Measurements from ENCODE around the gene KIFBP.

Gene KIFBP

DNA sequence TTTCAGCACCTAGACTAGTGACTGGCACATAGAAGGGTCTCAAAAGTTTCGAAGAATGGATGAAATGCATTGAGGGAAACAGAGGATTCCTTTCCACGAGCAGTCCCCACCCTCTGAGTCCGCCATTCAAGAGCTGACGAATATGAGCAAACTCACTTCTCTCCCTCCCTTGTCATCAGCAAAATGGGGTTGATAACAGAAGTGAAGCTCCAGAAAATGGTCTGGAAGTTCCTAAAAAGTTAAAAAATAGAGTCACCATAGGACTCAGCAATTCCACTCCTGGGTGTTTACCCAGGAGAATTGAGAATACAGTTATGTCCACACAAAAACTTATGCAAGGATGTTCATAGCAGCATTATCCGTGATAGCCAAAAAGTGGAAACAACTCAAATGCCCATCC is 74.3 kb downstream of the KIFBP start:
- TF ChIP-seq JUND (IDR thresholded peaks at IDR 0.05; ENCODE audit: low read depth), result no peak
- in situ Hi-C loops (cut with HindIII; ENCODE audit: low pct_unique_long_range_greater_than_20kb, low sequenced_read_pairs), result no loop called here
- no peak for DNase-seq (ENCODE audit: low read depth in 1 of 2, low spot score in 1 of 2)

DNA sequence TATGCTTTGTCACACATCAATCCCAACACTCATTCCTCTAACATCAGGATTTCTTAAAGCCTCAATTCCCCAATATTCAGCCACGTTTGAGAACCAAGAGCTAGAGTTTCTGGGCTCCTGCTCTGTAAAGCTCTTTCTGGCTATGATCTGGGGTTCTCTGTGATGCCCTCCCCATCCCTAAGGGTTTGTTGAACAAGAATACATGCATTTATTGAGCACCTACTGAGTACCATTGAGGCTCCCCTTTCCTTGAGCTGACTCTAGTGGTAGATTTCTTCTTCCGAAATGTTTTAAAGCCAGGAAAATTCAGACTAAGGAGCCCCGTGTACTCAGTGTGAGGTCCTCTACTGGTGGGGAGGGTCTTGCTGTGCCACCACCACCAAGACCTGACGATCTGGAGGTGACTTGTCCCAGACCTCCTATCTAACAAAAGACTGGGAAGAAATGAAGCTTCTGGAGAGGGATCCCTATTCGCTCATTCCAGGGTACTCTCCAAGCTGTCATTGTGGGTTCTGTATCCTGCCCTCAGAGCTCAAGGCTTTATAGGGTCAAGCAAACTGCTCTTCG is 76.2 kb downstream of the KIFBP start:
- in situ Hi-C loops (cut with HindIII; ENCODE audit: low pct_unique_long_range_greater_than_20kb, low sequenced_read_pairs), result no loop called here
- no peak for DNase-seq (ENCODE audit: low read depth in 1 of 2, low spot score in 1 of 2)
- no peak for TF ChIP-seq JUND (IDR thresholded peaks at IDR 0.05; ENCODE audit: low read depth)

DNA sequence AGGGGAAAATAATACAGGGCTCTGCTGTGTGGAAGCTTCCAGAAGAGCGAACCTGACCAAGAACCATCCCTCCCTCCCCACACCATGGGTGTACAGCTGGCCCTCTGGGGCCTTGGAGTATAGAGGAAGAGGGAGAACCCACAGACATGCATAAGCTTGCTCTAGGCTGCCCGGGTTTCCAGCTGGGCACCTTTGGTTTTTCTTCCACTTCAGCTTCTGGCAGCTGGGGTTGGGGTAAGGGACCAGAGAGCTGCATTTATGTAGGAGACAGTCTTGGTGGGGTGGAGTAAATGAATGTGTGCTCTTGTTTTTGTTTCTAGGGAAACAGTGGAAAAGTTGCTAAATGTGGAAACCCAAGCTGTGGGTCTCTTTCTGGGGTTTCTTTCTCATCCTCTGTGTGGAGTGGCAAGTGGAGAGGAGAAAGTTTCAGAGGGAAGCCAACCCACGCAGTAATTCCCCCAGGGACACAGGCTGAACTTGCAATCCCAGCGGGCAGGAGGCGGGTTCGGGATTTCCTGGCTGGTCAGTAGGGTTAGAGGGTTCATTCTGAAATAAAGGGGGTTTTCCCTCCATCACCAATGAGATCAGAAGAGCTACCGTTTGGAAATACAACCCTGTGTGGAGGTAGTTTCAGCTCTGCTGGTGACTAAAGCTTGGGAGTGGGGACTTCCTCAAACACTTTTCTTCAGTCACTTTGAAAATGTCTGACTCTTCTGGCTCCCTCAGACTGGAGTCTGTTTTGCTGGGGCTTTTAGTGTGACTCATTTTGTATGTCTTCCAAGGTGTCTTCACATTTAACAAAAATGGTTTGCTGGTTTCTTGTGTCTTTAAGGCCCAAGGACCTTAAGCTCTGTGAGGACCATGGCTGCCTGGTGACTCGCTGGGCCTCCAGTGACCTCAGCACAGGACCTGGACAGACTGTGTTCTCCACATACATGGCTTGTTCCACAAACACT is 77.1 kb downstream of the KIFBP start:
- in situ Hi-C loops (cut with HindIII; ENCODE audit: low pct_unique_long_range_greater_than_20kb, low sequenced_read_pairs), result no loop called here
- no peak for TF ChIP-seq JUND (IDR thresholded peaks at IDR 0.05; ENCODE audit: low read depth)
- no peak for DNase-seq (ENCODE audit: low read depth in 1 of 2, low spot score in 1 of 2)

All from T47D (cell line).